ENCODE results near the gene PCNX3. TPM values are rescaled to one million over a fixed set of nuclear protein-coding genes. Genes with fewer than 3 reads are reported as not detected.

Gene PCNX3
- total and polyA plus RNA-seq, 4 donors: 13.9 to 53.8 (median 20.4) TPM

GRCh38 chr11:65642014-65642671, 26.6 kb downstream of the PCNX3 start:
- peaks cover 0 to 26% (median 3%) of the 10 kb centered on the region in 5 donors for H3K4me1 ChIP-seq (ENCODE audit: control insufficient read depth in 5 of 5, insufficient read depth in 5 of 5, low read length in 5 of 5)
- ATAC-seq (ENCODE audit: insufficient read depth, low FRiP score) (no peak), DNase-seq (no peak)
- TF ChIP-seq CTCF (IDR thresholded peaks at IDR 0.05; ENCODE audit: control extremely low read depth, extremely low read depth): no peak
- peak overlapping the region in 1 of 2 donors; percentile 92 for H3K27ac ChIP-seq (ENCODE audit: low read depth in 1 of 2, low read length in 1 of 2)
- H3K27me3 ChIP-seq (ENCODE audit: control insufficient read depth in 3 of 3, insufficient read depth in 3 of 3, low read length in 2 of 3): no peaks in the 10 kb centered on the region
- H3K9me3 ChIP-seq (ENCODE audit: control insufficient read depth in 4 of 4, insufficient read depth in 3 of 4, low read length in 3 of 4): no peaks in the 10 kb centered on the region
- H3K4me3 ChIP-seq: no peak overlapping the region
- no peak overlapping the region for H3K9ac ChIP-seq (ENCODE audit: insufficient read depth in 1 of 2, low read length in 2 of 2)
- WGBS, 2 donors: 52 to 59% methylated on average over 49 of the region's 49 CpGs
- peaks cover 0 to 48% (median 3%) of the 10 kb centered on the region in 4 donors for H3K36me3 ChIP-seq (ENCODE audit: control insufficient read depth in 4 of 4, insufficient read depth in 4 of 4, low read length in 4 of 4)

- Histone ChIP-seq H3K4me1 (ENCODE audit: control insufficient read depth in 5 of 5, insufficient read depth in 5 of 5, low read length in 5 of 5) (peaks cover 0 to 21% (median 0%) of the 10 kb centered on the region in 5 donors), H3K36me3 (ENCODE audit: control insufficient read depth in 4 of 4, insufficient read depth in 4 of 4, low read length in 4 of 4) (peaks cover 0 to 55% (median 3%) of the 10 kb centered on the region in 4 donors)
Observed at GRCh38 chr11:65643971-65644370, 28.4 kb downstream of the PCNX3 start.

GRCh38 chr11:65644837-65645236, 29.3 kb downstream of the PCNX3 start:
- TF ChIP-seq CTCF (IDR thresholded peaks at IDR 0.05; ENCODE audit: control extremely low read depth, extremely low read depth): no peak
- H3K9ac ChIP-seq (ENCODE audit: insufficient read depth in 1 of 2, low read length in 2 of 2): no peak overlapping the region
- peak overlapping the region in 1 of 2 donors; percentile 20 for H3K27ac ChIP-seq (ENCODE audit: low read depth in 1 of 2, low read length in 1 of 2)
- peaks cover 0 to 18% (median 0%) of the 10 kb centered on the region in 5 donors for H3K4me1 ChIP-seq (ENCODE audit: control insufficient read depth in 5 of 5, insufficient read depth in 5 of 5, low read length in 5 of 5)
- WGBS, 2 donors: 82 to 94% methylated on average over 11 of the region's 11 CpGs
- DNase-seq (no peak), ATAC-seq (ENCODE audit: insufficient read depth, low FRiP score) (no peak)
- H3K4me3 ChIP-seq: no peak overlapping the region
- peaks cover 0 to 64% (median 5%) of the 10 kb centered on the region in 4 donors for H3K36me3 ChIP-seq (ENCODE audit: control insufficient read depth in 4 of 4, insufficient read depth in 4 of 4, low read length in 4 of 4)
- no peaks in the 10 kb centered on the region for H3K9me3 ChIP-seq (ENCODE audit: control insufficient read depth in 4 of 4, insufficient read depth in 3 of 4, low read length in 3 of 4)
- no peaks in the 10 kb centered on the region for H3K27me3 ChIP-seq (ENCODE audit: control insufficient read depth in 3 of 3, insufficient read depth in 3 of 3, low read length in 2 of 3)

More at GRCh38 chr11:65643971-65644370, 28.4 kb downstream of the PCNX3 start:
- H3K9ac ChIP-seq (ENCODE audit: insufficient read depth in 1 of 2, low read length in 2 of 2): no peak overlapping the region
- no peaks in the 10 kb centered on the region for H3K9me3 ChIP-seq (ENCODE audit: control insufficient read depth in 4 of 4, insufficient read depth in 3 of 4, low read length in 3 of 4)
- no peak for TF ChIP-seq CTCF (IDR thresholded peaks at IDR 0.05; ENCODE audit: control extremely low read depth, extremely low read depth)
- WGBS, 2 donors: 70 to 83% methylated on average over 6 of the region's 6 CpGs
- H3K4me3 ChIP-seq: no peak overlapping the region
- ATAC-seq (ENCODE audit: insufficient read depth, low FRiP score) (no peak), DNase-seq (no peak)
- H3K27ac ChIP-seq (ENCODE audit: low read depth in 1 of 2, low read length in 1 of 2): no peak overlapping the region
- H3K27me3 ChIP-seq (ENCODE audit: control insufficient read depth in 3 of 3, insufficient read depth in 3 of 3, low read length in 2 of 3): no peaks in the 10 kb centered on the region

Data from lung (tissue), 12 donors.